Occipital lobe (tissue), 2 donors: Measurements from ENCODE around the gene GCGR. TPM values are rescaled to one million over a fixed set of nuclear protein-coding genes. Genes with fewer than 3 reads are reported as not detected.

ENCODE experiments used
- DNase-seq: peaks from one replicate; lab custom pipeline; 2025; lab: John Stamatoyannopoulos, UW
- total RNA-seq: library from RNA; depleted of rRNA; stranded (reverse); fragments of >200 nt; gene quantifications from one replicate; pipeline ENCODE4 v1.2.3, GENCODE V29; 2014

The GCGR gene
- total RNA-seq, 1 donor from 2014 or later, result not detected

DNA sequence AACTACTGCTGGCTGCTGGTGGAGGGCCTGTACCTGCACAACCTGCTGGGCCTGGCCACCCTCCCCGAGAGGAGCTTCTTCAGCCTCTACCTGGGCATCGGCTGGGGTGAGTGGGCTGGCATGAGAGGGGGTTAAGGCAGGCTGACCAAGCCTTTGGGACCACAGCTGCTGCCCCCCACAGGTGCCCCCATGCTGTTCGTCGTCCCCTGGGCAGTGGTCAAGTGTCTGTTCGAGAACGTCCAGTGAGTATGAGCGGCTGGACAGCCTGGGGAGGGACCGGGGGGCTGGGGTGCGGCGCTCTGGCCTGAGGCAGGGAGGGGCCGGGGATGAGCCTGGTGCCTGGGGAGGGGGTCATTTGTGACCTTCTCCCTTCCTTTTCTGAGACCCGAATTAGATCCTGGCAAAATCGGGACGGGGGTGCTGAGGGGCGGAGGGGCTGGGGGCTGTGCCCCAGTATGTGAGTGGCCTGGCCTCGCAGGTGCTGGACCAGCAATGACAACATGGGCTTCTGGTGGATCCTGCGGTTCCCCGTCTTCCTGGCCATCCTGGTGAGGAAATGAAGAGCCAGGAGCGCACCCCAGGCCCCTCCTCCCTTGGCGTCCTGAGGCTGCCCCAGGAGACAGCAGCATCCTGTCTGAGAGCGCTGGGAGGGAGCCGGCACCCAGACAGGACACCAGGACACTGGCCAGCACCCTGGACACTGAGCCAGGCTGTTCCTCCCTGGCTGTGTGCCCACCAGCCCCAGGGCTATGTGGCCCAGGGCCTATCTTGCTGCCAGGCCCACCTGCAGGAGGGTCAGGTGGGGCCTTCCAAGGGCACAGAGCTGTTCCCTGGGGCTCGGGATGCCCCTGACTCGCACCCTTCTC is 8.0 kb downstream of the GCGR start:
- DNase-seq, result no peak

DNA sequence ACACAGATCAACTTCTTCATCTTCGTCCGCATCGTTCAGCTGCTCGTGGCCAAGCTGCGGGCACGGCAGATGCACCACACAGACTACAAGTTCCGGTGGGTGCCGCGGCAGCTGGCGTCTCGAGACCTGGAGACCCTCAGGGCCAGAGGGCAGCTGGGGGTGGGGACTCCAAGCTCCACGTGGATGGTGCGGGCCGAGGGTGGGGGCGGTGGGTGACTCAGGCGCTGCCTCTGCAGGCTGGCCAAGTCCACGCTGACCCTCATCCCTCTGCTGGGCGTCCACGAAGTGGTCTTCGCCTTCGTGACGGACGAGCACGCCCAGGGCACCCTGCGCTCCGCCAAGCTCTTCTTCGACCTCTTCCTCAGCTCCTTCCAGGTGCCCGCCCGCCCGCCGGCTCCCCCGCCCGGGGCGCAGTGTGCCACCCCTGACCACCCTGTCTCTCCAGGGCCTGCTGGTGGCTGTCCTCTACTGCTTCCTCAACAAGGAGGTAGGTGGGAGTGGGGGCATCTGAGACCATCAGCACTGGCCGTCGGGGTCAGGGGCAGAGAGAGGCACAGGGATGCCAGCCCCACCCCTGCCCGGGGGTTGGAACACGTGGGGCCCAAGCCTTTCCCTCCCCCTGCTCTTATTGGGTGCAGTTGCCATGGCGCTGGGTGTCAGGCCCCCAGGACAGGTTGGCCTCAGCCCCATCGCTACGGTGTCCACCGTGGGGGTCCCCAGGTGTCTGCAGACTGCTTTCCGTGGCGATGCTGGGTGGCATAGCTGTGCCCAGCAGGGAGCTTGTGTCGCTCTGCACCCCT is 8.8 kb downstream of the GCGR start:
- DNase-seq, result no peak

DNA sequence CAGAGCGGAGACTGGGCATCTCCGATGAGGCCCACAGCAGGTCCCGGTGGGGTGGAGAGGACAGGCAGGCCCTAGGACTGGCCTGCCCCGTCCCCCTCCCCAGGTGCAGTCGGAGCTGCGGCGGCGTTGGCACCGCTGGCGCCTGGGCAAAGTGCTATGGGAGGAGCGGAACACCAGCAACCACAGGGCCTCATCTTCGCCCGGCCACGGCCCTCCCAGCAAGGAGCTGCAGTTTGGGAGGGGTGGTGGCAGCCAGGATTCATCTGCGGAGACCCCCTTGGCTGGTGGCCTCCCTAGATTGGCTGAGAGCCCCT is 9.4 kb downstream of the GCGR start:
- no peak for DNase-seq

DNA sequence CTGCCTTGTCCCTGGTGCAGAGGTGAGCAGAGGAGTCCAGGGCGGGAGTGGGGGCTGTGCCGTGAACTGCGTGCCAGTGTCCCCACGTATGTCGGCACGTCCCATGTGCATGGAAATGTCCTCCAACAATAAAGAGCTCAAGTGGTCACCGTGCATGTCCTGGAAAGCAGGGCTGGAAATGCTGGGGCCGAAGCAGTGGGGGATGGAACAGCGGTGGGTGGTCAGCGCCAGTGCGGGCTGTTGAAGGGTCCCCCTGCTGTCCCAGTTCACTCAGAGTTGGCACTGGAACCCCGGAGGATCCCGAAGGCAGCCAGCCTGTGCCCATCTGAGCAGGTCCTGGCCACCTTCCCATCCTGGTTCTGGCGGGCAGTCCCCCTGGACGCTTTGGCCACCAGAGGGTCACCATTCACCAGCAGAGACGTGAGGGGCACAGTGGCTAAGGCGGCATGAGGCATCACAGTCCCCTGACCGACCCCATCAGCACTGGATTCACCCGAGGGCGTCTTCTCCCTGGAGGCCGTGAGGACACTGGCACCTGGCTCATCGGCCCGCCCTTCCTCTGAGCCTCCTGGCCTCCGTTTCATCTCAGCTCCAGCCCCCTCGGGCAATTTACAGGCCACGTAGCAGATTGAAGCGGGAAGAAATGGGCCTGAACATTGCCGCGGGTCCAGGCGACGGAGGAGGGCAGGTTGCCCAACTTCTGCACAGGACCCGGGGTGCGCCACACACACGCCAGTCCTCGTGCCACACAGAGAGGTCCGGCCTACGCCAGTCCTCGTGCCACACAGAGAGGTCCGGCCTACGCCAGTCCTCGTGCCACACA is 10.1 kb downstream of the GCGR start:
- DNase-seq, result no peak

DNA sequence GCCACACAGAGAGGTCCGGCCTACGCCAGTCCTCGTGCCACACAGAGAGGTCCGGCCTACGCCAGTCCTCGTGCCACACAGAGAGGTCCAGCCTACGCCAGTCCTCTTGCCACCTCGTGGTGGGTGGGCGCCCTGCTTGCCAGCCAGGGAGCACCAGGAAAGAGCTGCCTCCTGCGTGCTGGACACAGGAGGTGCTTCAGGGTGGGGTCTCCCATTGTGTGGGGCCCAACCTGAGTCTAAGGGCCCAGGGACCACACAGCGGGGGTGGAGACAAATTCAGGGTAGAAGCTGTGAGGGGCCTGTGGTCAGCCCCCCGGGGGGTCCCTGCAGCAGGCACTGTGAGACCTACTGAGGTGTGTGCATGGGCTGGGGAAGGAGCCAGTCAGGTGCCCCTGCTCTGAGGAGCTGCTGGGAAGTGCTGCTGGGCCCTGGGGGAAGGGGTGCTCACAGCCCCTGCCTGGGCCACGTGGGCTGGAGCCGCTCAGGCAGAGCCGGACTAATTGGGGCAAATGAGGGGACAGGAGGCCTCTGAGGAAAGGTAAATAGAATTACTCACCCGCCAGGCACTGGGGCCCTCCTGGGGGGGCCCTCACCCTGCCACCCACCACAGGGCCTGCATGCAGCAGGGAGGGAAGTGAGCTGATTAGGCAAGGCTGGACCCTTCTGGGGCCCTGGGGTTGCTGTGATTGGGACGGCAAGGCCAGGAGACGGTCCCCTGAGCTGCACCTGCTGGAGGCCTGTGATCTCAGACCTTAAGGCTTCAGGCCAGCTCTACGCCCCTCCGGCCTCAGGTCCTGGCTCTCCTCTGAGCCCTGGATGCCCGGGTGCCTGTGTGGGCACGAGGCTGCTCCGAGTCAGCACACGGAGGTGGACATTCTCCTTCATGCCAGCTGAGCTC is 11.0 kb downstream of the GCGR start:
- no peak for DNase-seq

DNA sequence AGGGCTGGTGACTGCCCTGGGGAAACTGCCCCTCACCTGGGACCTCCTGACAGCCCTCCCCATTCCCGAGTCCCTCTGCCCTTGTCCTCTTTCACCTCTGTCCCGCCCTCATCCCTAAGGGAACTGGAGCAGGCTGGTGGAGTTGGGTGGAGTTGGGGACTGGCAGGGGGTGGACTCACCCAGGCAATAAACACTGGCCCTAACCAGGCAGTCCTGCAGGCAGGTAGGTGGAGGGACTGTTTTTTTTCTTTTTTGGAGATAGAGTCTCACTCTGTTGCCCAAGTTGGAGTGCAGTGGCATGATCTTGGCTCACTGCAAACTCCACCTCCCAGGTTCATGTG is 11.7 kb downstream of the GCGR start:
- no peak for DNase-seq

DNA sequence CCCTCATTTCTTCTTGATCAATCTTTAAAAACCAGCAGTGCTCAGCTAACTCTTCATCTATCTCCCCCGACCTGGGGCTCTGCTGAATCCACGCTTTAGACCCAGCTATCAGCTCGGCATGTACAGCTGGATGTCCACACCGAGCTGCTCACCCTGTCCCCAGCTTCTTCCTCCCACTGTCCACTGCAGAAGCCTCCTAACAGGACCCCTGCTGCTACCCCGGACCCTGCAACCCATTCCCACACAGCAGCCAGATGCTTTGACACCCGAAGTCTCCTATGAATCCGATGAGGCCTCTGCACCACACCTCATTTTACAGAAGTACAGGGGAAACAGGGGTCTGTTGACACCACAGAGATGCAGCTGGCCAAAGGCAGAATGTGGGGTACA is 13.8 kb downstream of the GCGR start:
- no peak for DNase-seq

DNA sequence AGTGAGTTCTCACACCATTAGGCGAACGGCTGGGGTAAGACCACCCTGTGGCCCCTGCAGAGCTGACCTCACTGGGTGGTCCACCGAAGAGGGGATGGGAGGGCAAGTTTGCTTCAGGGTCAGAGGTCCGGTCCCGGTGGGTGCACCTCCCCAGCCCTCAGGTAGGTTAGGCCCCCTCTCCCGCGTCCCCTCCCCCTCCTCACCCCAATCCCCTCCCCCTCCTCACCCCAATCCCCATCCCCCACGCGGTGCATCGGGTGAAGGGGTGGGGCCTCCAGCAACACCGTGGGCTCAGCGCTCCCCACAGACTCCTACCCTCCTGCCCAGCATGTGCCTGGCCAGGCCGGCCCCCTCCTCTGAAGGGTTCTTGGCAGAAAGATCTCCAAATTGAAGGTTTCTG is 15.8 kb downstream of the GCGR start:
- no peak for DNase-seq

DNA sequence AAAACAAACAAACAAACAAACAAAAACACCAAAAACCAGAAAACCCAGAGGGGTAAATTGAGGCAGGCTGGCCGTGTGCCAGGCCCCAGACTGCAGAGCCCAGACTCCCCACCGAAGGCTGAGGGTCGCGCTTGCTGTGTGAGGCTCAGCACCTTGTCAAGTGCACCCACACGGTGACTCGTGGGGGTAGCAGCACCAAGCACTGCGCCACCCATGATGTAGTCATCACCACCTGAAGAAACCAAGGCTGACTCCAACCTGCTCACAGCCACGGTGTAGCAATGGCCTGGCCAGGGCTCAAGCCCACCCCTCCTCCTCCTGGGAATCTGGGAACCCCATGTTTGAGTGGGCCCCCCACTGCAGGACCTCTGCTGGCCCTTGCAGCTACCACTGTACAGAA is 17.2 kb downstream of the GCGR start:
- DNase-seq, result no peak

DNA sequence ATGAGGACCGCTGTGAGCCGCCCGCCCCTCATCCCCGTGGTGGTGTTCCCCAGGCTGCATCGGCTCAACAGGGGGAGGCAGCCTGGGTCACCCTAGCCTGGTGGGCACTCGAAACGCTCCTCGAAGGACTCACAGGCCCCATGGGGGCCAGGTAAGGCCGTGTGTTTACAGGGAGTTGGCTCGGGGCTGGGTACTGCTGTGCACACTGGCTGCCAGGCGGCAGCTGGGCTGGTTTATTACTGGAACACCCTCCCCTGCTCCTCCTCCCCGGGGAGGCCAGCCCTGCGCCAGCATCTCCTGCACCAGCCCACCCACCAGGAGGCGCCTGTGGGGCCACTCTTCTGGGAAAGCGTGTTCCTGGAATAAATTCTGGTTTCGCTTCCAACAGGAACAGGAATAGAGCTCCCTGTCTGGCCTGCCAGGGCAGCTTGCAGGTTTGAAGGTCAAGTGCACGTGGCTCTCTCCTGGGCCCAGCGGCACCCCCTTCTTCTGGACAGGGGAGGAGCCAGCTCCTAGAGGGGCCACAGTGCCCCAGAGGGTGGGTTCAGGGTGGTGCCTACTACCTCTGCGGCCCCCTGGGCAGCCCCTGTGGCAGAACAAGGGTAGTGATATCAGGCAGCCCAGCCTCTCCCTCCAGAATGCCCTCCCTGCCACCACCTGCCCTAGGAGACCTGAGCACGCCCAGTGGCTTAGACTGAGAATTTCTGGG is 17.8 kb downstream of the GCGR start:
- peak; percentile 59 for DNase-seq

DNA sequence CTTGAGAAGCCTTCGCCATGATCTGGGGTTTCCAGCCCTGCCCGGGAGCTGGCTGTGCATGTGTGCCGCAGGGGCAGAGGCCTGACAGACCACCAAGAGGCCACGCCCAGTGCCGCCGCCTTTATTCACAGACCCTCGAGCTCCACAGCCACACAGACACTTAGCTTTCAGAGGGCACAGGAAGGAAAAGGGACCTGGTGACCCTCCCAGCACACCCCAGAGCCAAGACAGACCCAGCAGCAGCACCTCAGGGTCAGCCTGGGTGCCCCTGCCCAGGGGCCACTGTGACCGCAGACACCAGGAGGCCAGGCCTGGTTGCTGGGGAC is 18.3 kb downstream of the GCGR start:
- no peak for DNase-seq

DNA sequence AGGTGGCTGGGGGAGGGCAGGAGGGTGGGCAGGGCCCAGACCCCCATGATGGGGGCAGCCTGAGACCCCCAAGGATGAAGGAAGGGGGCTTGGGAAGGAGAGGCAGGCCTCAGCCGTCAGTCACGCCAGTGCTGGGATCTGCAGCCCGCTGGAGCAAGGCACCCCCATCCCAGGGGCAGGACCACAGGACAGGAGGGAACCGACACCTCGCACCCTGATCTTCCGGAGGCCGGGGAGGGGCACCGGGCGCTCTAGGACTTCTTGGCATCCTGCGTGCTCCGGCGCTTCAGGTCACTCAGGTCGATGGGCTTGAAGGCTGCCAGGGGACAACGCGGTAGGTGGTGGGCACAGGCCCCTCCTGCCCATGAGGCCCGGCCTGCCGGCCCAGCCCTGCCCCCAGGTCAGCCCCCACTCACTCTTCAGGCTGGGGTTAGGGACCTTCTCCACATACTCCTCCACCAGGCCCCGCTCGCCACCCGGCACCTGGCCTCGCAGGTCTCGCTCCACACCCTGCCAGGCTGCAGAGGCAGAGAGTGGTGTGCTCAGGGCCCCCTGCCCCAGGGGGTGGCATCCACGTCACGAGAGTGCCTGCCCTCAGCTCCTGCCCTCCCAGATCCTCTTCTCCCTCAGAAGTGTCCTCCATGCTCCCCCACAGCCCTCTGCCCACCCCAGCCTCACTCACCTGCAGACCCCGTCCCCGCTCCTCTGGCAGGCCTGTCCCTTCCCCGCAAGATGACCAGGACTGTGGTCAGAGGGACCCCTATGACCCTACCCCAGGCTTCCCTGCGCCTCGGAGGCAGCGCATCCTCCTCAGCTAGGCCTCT is 19.3 kb downstream of the GCGR start:
- DNase-seq, result no peak

DNA sequence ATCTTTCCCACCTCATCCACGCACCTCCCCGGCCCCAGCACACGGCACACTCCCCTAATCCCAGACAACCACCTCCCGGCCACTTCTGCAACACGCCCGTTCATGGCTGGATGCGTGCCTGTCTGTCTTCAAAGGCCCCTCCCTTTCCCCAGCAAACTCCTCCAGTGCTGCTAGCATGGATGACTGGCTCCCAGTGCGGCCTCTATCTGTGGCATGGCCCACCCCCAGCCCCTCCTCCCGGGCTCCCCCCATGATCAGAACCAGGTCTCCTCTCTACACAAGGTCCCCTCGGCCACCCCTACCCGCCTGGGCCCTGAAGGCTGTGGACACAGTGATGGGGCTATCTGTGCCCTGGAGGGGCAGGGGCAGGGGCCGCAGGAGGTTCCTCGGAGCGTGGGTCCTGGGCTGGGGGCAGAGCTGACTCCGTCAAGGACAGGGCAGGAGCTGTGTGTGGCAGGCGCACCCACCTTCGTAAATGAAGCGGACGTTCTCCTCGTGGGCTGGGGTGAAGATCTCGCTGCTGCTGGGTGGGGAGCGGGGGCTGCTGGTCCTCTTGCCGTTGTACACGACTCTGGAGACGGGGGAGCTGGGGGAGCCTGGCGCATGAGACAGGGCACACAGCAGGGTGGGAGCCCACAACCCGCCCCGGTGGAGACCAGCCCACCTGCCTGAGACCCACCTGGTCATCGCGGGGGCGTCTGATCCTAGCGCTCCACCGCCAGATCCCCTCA is 20.0 kb downstream of the GCGR start:
- DNase-seq, result no peak

DNA sequence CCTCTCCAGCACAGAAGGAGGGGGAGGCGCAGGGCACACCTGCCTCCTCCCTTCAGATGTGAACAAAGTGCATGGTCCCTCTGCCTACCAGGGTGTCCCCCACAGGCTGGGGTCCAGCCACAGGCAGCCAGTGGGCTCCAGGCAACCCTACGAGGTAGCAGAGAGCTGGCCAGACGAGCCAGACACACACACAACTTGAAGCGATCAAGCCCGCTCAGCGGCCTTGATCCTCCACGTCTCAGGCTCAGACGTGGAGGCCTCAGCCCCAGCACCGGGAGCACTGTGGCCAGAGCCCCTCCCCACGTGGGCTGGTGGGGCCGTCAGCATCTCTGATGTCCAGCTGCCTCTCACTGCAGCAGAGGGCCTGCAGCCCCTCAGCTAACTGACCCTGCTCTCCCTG is 20.6 kb downstream of the GCGR start:
- DNase-seq, result no peak

DNA sequence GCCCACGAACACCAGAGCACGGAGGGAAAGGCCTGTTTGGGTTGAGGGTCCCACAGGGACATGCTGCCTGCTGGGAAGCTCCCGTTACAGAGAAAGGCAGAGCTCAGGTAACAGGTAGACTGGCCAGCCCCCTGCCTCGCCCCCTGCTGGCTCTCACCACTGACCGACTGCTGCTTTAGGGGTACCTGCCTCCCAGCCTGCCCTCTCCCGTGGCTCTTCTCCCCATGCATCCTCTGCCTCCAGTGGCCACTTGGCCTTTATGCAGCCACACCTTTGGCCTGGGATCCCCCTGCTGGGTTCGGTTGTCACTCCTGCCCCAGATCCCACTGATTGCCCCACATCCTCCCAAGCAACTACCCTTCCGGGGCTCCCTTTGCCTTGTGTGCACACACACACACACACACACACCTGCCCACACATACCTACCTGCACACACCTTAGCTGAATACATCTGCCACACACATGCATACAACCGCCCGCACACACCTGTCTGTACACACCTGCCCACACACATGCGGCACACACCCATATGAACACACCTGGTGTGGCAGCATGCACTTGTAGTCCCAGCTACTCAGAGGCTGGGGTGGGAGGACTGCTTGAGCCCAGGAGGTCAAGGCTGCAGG is 22.0 kb downstream of the GCGR start:
- no peak for DNase-seq

DNA sequence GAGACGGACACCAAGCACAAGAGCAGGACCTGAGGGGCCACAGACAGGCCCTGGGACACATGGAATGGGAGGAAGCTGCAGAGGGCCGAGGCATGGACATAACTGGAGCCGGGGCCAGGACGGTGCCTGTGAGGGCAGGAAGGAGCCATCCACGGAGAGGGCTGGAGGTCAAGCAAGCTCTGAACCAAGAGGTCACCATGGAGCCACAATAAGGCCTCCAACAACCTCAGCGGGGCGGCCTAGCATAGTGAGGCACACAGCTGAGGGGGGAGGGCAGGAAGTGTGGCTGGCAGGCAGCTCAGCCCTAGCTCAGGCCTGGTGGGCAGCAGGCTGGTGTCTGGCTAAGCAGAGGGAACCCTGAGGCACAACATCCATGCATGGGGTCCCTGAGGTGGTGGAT is 24.7 kb downstream of the GCGR start:
- no peak for DNase-seq

DNA sequence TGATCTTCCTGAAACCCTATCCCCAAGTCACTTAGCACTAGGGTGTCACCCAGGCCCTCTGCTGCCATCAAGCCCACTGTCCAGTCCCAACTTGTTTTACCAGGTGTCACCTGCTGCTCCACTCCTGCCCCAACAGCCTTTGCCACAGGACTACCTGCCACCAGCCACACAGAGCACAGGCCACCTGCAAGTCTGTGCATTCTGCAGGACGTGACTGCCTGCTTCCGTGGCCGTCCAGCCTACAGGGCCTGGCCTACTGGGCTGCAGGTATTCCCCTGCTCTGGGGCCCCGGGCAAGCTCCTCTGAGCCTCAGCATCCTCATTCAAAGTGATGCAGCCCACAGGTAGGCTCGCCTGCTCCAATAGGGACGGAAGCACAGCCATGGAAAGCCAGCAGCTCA is 25.9 kb downstream of the GCGR start:
- DNase-seq, result no peak

DNA sequence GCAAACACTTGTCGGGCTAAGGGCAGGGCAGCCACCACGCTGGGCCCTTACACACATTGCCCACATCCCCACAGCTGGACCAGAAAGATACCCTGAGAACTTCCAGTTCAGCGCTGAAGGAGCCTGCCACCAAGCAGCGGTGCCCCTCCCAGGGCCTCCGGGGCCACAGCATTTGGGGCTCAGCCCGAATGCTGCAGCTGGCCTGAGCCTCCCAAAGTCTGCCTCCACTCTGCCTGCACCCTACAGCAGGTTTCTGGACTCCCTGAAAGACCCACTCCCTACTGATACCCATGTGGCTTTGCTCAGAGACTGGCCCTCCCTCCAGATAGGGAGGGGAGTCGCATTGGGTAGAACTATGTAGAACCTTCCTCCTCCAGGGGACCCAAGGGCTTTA is 27.6 kb downstream of the GCGR start:
- DNase-seq, result no peak
